ENCODE data around the gene DIS3L2. TPM values are rescaled to one million over a fixed set of nuclear protein-coding genes. Genes with fewer than 3 reads are reported as not detected.

Gene DIS3L2
- total and polyA plus RNA-seq, 2 experiments from 2014 or later, result 15.2 to 25.3 TPM

- TF ChIP-seq REST (IDR thresholded peaks at IDR 0.05; ENCODE audit: unreplicated experiment), result no peak
- TF ChIP-seq EZH2 (IDR thresholded peaks at IDR 0.05; ENCODE audit: low read depth, unreplicated experiment), result no peak
- no peak for TF ChIP-seq STAT1 (IDR thresholded peaks at IDR 0.05; ENCODE audit: unreplicated experiment)
- no peak for TF ChIP-seq EZH2phosphoT487 (IDR thresholded peaks at IDR 0.05; ENCODE audit: unreplicated experiment)
- no peak for TF ChIP-seq ETS1 (IDR thresholded peaks at IDR 0.05)
- TF ChIP-seq CTCF (conservative IDR thresholded peaks at IDR 0.05; ENCODE audit: low read depth in 2 of 2), result no peak
Observed at GRCh38 chr2:232315923-232316299, 354.4 kb downstream of the DIS3L2 start (continued).

- H3K4me3 Mint-ChIP-seq, result no peak overlapping the region
- Histone ChIP-seq H2AFZ (no peak overlapping the region), H4K20me1 (replicated peaks; ENCODE audit: insufficient read depth) (no peaks in the 10 kb centered on the region), H3K27ac (ENCODE audit: low read depth) (no peak overlapping the region), H3K9me2 (ENCODE audit: insufficient read depth) (0 out of 2 replicates have a peak, but pooled peaks cover 3% of the 10 kb centered on the region), H3K36me3 (ENCODE audit: insufficient read depth) (no peaks in the 10 kb centered on the region), H3K4me1 (ENCODE audit: insufficient read depth) (no peaks in the 10 kb centered on the region), H3K4me2 (no peak overlapping the region), H3K4me3 (no peak overlapping the region), H3K27me3 (ENCODE audit: insufficient read depth) (no peaks in the 10 kb centered on the region), H3F3A (replicated peaks; ENCODE audit: low read depth) (no peaks in the 10 kb centered on the region), H3K79me2 (replicated peaks; ENCODE audit: insufficient read depth) (no peaks in the 10 kb centered on the region)
- TF ChIP-seq EZH2phosphoT487 (IDR thresholded peaks at IDR 0.05; ENCODE audit: unreplicated experiment) (no peak), POLR2AphosphoS5 (IDR thresholded peaks at IDR 0.05; ENCODE audit: low read depth) (no peak), CTCF (conservative IDR thresholded peaks at IDR 0.05; ENCODE audit: low read depth in 2 of 2) (no peak), REST (IDR thresholded peaks at IDR 0.05; ENCODE audit: unreplicated experiment) (no peak), JUNB (IDR thresholded peaks at IDR 0.05; ENCODE audit: unreplicated experiment) (no peak)
- H3K9me3 Mint-ChIP-seq, result peaks cover 20% of the 10 kb centered on the region
- peaks cover 18% of the 10 kb centered on the region for H3K36me3 Mint-ChIP-seq (ENCODE audit: low read depth)
- H3K4me1 Mint-ChIP-seq, result no peaks in the 10 kb centered on the region; the same call in 2 of the 3 replicates
- ATAC-seq (no peak), DNase-seq (ENCODE audit: low spot score) (no peak)
- no peak overlapping the region for H3K27ac Mint-ChIP-seq
- peaks cover 12% of the 10 kb centered on the region for H3K27me3 Mint-ChIP-seq (ENCODE audit: insufficient read depth, low read depth, poor library complexity)
Observed at GRCh38 chr2:232316461-232317330, 355.2 kb downstream of the DIS3L2 start.
